ENCODE data around the gene NMNAT3.

DNA sequence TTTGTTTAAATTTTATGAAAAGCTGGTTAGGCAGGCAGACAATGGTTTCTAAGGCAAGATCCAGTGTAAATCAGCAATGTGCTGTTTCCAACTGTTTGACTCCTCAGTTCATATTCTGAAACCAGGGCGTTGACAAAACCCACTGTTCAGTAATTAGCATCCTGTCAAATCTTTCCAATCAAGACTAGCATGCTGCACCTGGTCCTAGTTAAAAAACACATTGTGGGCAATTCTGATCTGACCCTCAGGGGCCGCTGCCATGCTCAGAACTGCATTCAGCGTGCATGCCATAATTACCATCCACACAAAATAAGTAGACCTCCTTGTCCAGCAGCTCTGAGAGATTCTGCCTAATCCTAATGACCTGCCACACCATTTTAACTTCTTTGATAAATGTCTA, 117.4 kb downstream of the NMNAT3 start:
- TF ChIP-seq, protein P1, sequence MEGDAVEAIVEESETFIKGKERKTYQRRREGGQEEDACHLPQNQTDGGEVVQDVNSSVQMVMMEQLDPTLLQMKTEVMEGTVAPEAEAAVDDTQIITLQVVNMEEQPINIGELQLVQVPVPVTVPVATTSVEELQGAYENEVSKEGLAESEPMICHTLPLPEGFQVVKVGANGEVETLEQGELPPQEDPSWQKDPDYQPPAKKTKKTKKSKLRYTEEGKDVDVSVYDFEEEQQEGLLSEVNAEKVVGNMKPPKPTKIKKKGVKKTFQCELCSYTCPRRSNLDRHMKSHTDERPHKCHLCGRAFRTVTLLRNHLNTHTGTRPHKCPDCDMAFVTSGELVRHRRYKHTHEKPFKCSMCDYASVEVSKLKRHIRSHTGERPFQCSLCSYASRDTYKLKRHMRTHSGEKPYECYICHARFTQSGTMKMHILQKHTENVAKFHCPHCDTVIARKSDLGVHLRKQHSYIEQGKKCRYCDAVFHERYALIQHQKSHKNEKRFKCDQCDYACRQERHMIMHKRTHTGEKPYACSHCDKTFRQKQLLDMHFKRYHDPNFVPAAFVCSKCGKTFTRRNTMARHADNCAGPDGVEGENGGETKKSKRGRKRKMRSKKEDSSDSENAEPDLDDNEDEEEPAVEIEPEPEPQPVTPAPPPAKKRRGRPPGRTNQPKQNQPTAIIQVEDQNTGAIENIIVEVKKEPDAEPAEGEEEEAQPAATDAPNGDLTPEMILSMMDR (IDR thresholded peaks at IDR 0.05) = no peak
- TF ChIP-seq POLR2A (IDR thresholded peaks at IDR 0.05) (no peak), EP300 (IDR thresholded peaks at IDR 0.05) (no peak)
